NCI-H748 (cell line): ENCODE results near the gene TRIP10.
"Not testable (repeated sequence)": the region's sequence is repeated elsewhere in the genome, so short reads cannot be mapped to it uniquely, and the experiment has no call there.

ENCODE experiments used
- DNase-seq: peaks from one replicate; lab custom pipeline; 2025; ENCODE audit not compliant: unreplicated experiment; lab: John Stamatoyannopoulos, UW

TRIP10 gene

DNA sequence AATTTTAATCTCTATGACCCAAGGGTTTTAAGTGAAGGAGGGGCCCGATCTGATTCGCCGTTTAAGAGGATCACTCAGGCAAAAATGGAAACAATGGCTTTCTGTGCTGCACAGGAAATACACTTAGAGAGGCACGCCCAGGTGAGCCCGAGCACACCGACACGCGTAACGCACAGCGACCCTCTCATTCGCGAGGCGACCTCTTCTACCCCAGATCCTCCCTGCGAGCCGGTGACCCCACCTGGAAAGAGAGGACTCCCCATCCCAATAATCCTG lies 27.5 kb downstream of the TRIP10 start:
- DNase-seq: peak; percentile 73

DNA sequence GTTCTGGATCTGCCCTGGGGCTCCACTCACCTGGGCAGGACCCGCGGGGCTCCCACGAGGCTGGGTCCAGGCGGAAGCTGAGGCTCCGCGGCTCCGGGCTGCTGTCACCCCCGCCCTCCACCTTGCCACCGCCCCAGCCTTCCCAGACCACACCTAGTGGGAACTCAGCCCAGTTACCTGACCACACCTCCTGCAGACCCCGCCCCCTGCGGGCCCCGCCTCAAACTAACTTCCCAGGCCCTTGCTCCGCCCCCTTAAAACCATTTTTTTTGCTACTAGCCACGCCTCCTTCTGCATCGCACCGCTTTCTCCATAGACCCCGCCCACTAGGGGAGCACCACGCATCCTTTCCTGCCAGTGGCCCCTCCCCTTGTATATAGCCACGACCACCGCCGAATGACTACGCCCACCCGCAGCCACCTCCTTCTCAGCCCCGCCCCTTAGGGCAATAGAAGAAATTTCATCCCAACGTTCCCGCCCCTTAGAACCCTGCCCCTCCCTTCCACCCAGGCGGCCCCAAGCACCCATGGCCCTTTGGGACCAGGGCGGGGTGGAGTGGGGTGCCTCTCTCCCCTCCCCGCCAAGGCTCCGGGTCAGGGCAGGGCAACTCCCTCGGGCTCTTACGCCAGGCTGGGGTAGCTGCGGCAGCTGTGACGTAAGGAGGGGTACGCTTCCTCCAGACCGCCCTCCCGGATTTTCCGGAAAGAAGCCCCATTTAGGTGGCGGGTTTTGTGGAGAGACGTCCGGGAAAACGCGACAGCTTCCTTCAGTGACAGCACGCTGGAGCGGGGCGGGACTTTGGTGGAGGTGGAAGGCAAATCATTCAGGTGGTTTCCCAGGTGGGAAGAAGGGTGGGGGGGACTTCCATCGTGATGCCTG lies 28.1 kb downstream of the TRIP10 start, which contains the start of gene SH2D3A:
Gene SH2D3A, minus strand, starts transcription at position 79 of the 879 bp plus-strand sequence. CDS start 3,687 bp downstream, outside the sequence.
- peak; percentile 90 for DNase-seq

GRCh38 chr19:6768236-6768785 lies 28.8 kb downstream of the TRIP10 start:
- no peak for DNase-seq

- DNase-seq: peak; percentile 11
Observed at GRCh38 chr19:6769006-6769619, 29.6 kb downstream of the TRIP10 start.

DNA sequence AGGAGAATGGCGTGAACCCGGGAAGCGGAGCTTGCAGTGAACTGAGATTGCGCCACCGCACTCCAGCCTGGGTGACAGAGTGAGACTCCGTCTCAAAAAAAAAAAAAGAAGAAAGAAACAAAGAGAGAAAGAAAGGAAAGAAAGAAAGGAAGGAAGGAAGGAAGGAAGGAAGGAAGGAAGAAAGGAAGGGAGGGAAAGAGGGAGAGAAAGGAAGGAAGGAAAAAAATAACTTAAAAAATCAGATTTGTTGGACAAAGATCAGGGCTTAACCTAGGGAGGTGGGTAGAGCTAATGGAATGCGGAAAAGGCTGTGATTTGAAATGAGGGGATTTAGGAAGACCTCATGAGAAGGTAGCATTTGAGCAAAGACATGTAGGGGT lies 32.2 kb downstream of the TRIP10 start:
- DNase-seq: not testable (repeated sequence)

DNA sequence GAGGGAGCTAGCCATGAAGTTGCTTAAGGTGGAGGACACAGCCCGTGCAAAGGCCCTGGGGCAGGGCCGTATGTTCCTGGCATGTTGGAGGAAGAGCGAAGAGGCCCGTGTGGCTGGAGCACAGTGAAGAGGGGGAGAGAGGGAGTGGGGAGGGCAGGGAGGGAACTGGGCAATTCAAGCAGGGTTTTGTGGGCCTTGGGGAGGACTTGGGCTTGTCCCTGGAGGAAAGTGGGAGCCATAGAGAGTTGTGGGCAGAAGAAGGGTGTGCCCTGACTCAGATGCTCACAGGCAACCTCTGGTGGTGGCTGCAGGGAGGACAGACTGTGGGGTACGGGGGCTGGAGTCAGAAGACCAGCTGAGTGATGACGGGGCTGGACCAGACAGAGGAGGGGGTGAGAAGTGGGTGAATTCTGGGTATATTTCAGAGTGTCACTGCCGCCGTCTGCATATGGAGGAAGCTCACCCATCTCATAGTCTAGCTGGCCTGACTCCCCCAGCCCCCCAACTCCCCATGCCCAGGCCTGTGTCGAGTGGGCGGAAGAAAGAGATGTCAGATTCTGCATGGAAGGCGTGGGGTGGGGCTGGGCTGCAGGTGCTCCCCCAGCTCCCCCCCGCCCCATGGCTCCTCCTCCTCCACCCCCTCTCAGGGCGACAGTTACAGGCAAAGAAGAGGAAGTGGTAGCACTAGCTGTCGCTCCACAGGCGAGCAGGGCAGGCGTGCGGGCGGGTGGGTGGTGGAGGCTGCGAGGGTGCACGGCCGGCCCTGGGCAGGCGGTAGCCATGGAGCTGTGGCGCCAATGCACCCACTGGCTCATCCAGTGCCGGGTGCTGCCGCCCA lies 32.8 kb downstream of the TRIP10 start, which contains the start of gene VAV1:
Gene VAV1, plus strand, starts transcription at position 681 of the 838 bp plus-strand sequence. Its CDS starts 100 bp downstream, at position 781.
- no peak for DNase-seq

- no peak for DNase-seq
Observed at GRCh38 chr19:6772866-6773322, 33.4 kb downstream of the TRIP10 start.

- no peak for DNase-seq
Observed at GRCh38 chr19:6773323-6773931, 33.9 kb downstream of the TRIP10 start.

GRCh38 chr19:6774821-6775707 lies 35.6 kb downstream of the TRIP10 start:
- DNase-seq: no peak

GRCh38 chr19:6776045-6776444 lies 36.6 kb downstream of the TRIP10 start:
- DNase-seq: not testable (repeated sequence)

- DNase-seq: no peak
Observed at GRCh38 chr19:6776999-6777398, 37.5 kb downstream of the TRIP10 start.

DNA sequence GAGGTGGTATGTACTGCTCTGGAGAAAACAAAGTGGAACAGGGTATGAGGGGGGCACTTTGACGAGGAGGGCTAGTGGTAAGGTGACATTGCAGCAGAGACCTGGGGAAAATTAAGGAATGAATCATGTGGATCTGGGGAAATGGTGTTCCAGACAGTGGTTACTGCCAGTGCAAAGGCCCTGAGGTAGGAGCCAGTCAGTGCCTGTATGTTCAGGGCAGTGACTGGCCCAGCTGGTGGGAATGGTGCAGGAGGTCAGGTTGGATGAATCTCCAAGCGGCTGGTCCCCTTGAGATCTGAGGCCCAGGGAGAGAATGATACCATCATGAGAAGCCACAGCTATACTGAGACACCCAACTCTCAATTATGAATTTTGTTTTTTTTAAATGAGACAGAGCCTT lies 38.0 kb downstream of the TRIP10 start:
- no peak for DNase-seq

DNA sequence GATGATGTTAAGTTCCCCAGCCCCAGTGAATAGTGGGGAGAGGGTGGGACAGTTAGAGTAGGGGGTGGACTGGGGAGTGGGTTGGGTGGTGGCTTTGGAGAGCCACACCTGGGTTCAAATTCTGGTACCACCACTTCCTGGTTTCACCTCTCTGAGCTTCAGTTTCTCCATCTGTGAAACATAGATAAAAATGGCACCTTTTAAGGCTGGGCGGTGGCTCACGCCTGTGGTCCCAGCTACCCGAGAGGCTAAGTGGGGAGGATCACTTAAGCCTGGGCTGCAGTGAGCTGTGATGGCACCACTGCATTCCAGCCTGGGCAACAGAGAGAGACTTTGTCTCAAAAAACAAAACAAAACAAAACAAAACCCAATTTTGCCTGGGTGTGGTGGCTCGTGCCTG lies 38.9 kb downstream of the TRIP10 start:
- no peak for DNase-seq

DNA sequence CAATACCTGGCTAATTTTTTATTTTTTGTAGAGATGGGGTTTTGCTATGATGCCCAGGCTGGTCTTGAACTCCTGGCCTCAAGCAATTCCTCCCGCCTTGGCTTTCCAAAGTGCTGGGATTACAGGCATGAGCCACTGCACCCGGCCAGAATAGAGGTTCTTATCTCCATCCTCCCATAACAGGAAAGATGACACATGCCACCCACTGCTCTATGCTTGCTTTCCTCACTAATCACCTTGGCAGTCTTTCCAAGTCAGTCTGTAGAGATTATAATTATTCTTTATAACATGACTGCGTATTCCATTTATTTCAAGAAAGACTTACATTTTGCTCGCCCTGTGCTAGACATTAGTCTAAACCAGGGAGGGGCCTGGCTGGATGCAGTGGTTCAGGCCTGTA lies 39.7 kb downstream of the TRIP10 start:
- no peak for DNase-seq

- DNase-seq: no peak
Observed at GRCh38 chr19:6787393-6787792, 47.9 kb downstream of the TRIP10 start.

- no peak for DNase-seq
Observed at GRCh38 chr19:6788896-6789295, 49.4 kb downstream of the TRIP10 start.

DNA sequence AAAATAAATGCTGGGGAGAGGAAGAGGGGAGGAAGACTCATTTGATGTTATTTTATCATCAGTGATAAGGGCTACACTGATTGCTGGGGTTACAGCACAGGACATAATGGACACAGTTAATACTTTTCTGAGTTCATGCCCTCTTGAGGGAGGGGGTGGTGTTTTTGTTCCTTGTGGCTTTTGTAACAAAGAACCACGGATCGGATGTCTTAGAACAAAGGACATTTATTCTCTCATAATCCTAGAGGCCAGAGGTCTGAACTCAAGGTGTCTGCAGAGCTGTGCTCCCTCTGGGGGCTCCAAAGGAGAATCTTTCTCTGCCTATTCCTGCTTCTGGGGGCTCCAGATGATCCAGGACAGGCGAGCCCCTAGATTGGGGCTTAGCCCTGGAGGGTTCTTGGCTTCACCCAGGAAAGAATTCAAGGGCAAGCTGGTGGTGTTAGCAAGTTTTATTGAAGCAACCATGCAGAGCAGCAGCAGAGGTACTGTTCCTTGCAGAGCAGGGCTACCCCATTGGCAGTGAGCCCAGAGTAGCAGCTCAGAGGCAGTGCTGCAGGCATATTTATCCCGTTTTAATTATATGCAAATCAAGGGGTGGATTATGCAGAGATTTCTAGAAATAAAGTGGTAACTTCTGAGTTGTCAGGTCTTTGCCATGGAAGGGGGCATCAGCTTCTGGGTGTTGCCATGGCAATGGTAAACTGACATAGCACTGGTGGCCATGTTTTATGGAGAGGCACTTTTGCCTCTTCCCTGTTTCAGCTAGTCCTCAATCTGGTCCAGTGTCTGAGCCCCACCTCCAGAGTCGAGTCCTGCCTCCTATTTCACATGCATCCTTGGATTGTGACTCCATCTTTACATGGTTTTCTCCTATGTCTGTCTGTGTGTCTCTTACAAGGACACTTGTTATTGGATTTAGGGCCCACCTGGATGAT lies 51.0 kb downstream of the TRIP10 start:
- DNase-seq: no peak

GRCh38 chr19:6791237-6791636 lies 51.8 kb downstream of the TRIP10 start:
- no peak for DNase-seq

DNA sequence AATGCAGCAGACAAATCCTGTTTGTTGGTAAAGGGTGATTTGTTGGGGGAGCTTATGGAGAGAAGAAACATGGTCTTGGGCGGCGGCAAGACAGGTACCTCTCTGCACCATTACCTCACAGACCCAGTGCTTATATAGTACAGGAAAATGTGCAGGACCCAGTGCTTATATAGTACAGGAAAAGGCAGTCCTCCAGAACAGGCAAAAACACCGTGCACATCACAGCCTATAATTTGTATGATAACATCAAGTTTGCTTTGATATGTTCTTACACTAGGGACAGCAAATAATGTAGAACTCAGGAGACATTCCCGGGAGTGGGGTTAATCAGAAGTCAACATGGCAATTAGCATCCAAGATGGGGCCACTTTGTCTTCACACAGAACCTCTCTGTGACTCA lies 53.9 kb downstream of the TRIP10 start:
- DNase-seq: no peak
